A549 (cell line): ENCODE data around the gene SYNM. TPM values are rescaled to one million over a fixed set of nuclear protein-coding genes. Genes with fewer than 3 reads are reported as not detected.

Source experiments
- ATAC-seq, 2 experiments: fragments of 200-7000 bp in 1 of 2; fragments of >200 bp in 1 of 2; cut with Nextera tagmentation in 1 of 2; cut with Tn5 transposase in 1 of 2; 3 replicates each; pipeline versions ENCODE4 v1.8.0 to v1.9.1; 2018 to 2020; ENCODE audit warnings: mild to moderate bottlenecking in 1 of 2, moderate library complexity in 1 of 2
- CTCF ChIA-PET: fragments of 300-600 bp; sonication (Branson Sonifier 250); formaldehyde crosslinking; extraction: SDS; loops from one replicate; lab custom pipeline; 2021; ENCODE audit warnings: antibody characterized with exemption, inconsistent platforms; lab: Yijun Ruan, JAX
- POLR2A ChIA-PET: fragments of 350-600 bp; formaldehyde crosslinking; extraction: SDS; loops from one replicate; lab custom pipeline; 2021; ENCODE audit warnings: antibody characterized with exemption, inconsistent platforms; lab: Yijun Ruan, JAX
- DNase-seq, 2 experiments: peaks; one replicate each; pipeline versions ENCODE4 v3.0.0 to v3.0.0-alpha.2; 2011 to 2016; ENCODE audit warnings: low read depth in 1 of 2, low spot score in 1 of 2
- FAIRE-seq: peaks from 2 replicates; lab custom pipeline; 2011; peaks lifted over from hg19 to GRCh38; lab: Jason Lieb, UNC
- H3K27ac ChIP-seq, 2 experiments: fragments of >200 bp; sonication (Bioruptor Twin); formaldehyde crosslinking; 3 replicates each; pipeline ENCODE4 v1.5.1; 2016 to 2017
- H3K4me1 ChIP-seq: fragments of >200 bp; sonication (Bioruptor Twin); formaldehyde crosslinking; 3 replicates; pipeline ENCODE4 v1.6.1; 2016
- H3K4me2 ChIP-seq: fragments of >200 bp; sonication (Bioruptor Twin); formaldehyde crosslinking; 3 replicates; pipeline ENCODE4 v1.6.1; 2016
- H3K4me3 ChIP-seq: fragments of >200 bp; sonication (Bioruptor Twin); formaldehyde crosslinking; 3 replicates; pipeline ENCODE4 v1.5.1; 2016
- H3K9me3 ChIP-seq: fragments of >200 bp; sonication (Bioruptor Twin); formaldehyde crosslinking; 3 replicates; pipeline ENCODE4 v1.6.1; 2016
- BCL3 ChIP-seq: fragments of >200 bp; sonication (Bioruptor Twin); formaldehyde crosslinking; IDR thresholded peaks from 3 replicates; pipeline ENCODE4 v1.6.1; 2016
- CHD2 ChIP-seq: fragments of 150-350 bp; IDR thresholded peaks from 2 replicates; pipeline ENCODE4 v1.6.1; 2014; ENCODE audit warnings: low read length; ENCODE audit not compliant: partially characterized antibody
- CTCF ChIP-seq: fragments of >200 bp; sonication (Bioruptor Twin); formaldehyde crosslinking; IDR thresholded peaks from 3 replicates; pipeline ENCODE4 v1.5.1; 2016
- EHF ChIP-seq: fragments of 250-450 bp; sonication (Bioruptor Pico); IDR thresholded peaks from 2 replicates; pipeline ENCODE4 v1.5.0; 2020; ENCODE audit warnings: mild to moderate bottlenecking
- EHMT2 ChIP-seq: fragments of 200-600 bp; sonication (generic); IDR thresholded peaks from 2 replicates; pipeline ENCODE4 v1.6.1; 2016; ENCODE audit warnings: antibody characterized with exemption, low read depth, mild to moderate bottlenecking, moderate library complexity
- FOSL2 ChIP-seq, 2 experiments: fragments of 450-650 bp in 1 of 2; fragments of >200 bp in 1 of 2; sonication (Bioruptor Twin) in 1 of 2; formaldehyde crosslinking; IDR thresholded peaks; 2 replicates each; pipeline versions ENCODE4 v1.5.0 to v1.6.1; 2016 to 2020; ENCODE audit warnings: mild to moderate bottlenecking in 1 of 2, moderate library complexity in 1 of 2
- HOXA7 ChIP-seq: fragments of 250-450 bp; sonication (Bioruptor Pico); IDR thresholded peaks from 2 replicates; pipeline ENCODE4 v1.5.0; 2020; ENCODE audit warnings: mild to moderate bottlenecking, moderate library complexity
- HOXB13 ChIP-seq: fragments of 250-450 bp; sonication (Bioruptor Pico); IDR thresholded peaks from 2 replicates; pipeline ENCODE4 v1.5.0; 2020; ENCODE audit warnings: low read depth, mild to moderate bottlenecking, moderate library complexity
- HOXB5 ChIP-seq: fragments of 250-450 bp; sonication (Bioruptor Pico); IDR thresholded peaks from 2 replicates; pipeline ENCODE4 v1.5.0; 2020; ENCODE audit warnings: mild to moderate bottlenecking, moderate library complexity
- KDM1A ChIP-seq: fragments of 200-600 bp; sonication (generic); IDR thresholded peaks from 2 replicates; pipeline ENCODE4 v1.6.1; 2016; ENCODE audit warnings: low read depth, mild to moderate bottlenecking
- KDM5A ChIP-seq: fragments of 200-600 bp; sonication (generic); IDR thresholded peaks from 2 replicates; pipeline ENCODE4 v1.6.1; 2016; ENCODE audit warnings: antibody characterized with exemption, mild to moderate bottlenecking
- MYC ChIP-seq: IDR thresholded peaks from 2 replicates; pipeline ENCODE4 v1.6.1; 2012; ENCODE audit warnings: mild to moderate bottlenecking, inconsistent platforms, low read length, improper control_type of control experiment, borderline replicate concordance
- NPAS2 ChIP-seq: fragments of 250-450 bp; sonication (Bioruptor Pico); IDR thresholded peaks from 2 replicates; pipeline ENCODE4 v1.8.0; 2022; ENCODE audit warnings: mild to moderate bottlenecking, moderate library complexity, borderline replicate concordance
- NR3C1 ChIP-seq: fragments of >200 bp; sonication (Bioruptor Twin); formaldehyde crosslinking; IDR thresholded peaks from 3 replicates; pipeline ENCODE4 v1.6.1; 2017
- RCOR1 ChIP-seq: fragments of 150-350 bp; IDR thresholded peaks from 2 replicates; pipeline ENCODE4 v1.6.1; 2014; ENCODE audit warnings: antibody characterized with exemption, low read length, low read depth
- RFX5 ChIP-seq: fragments of 450-650 bp; IDR thresholded peaks from 2 replicates; pipeline ENCODE4 v1.7.1; 2014; ENCODE audit warnings: antibody characterized with exemption, mild to moderate bottlenecking, moderate library complexity
- SMC3 ChIP-seq: fragments of >200 bp; sonication (Bioruptor Twin); formaldehyde crosslinking; IDR thresholded peaks from 3 replicates; pipeline ENCODE4 v1.6.1; 2018; ENCODE audit warnings: inconsistent platforms
- SREBF2 ChIP-seq: fragments of 450-650 bp; IDR thresholded peaks from 2 replicates; pipeline ENCODE4 v1.6.1; 2014; ENCODE audit warnings: mild to moderate bottlenecking, moderate library complexity
- USF2 ChIP-seq: fragments of 450-650 bp; IDR thresholded peaks from 2 replicates; pipeline ENCODE4 v1.6.1; 2014; ENCODE audit warnings: antibody characterized with exemption
- ZFP36 ChIP-seq: fragments of 450-650 bp; IDR thresholded peaks from 2 replicates; pipeline ENCODE4 v1.6.1; 2014; ENCODE audit warnings: borderline replicate concordance; ENCODE audit not compliant: partially characterized antibody
- ZNF302 ChIP-seq: fragments of 250-450 bp; sonication (Bioruptor Pico); IDR thresholded peaks from 2 replicates; pipeline ENCODE4 v1.9.0; 2021; ENCODE audit warnings: inconsistent platforms, mild to moderate bottlenecking, moderate library complexity
- ZSCAN20 ChIP-seq: fragments of 250-450 bp; sonication (Bioruptor Pico); IDR thresholded peaks from 2 replicates; pipeline ENCODE4 v1.8.0; 2022; ENCODE audit warnings: mild to moderate bottlenecking, moderate library complexity
- WGBS: methylation state at CpG from one replicate; pipeline ENCODE4 v1.1.6; 2017; ENCODE audit errors: missing lambda C conversion rate; 5-methylcytosine and 5-hydroxymethylcytosine counted together
- polyA minus RNA-seq: library from RNA; depleted of rRNA, polyadenylated mRNA; stranded (reverse); fragments of >200 nt; gene quantifications from 2 replicates; pipeline ENCODE4 v1.2.3, GENCODE V29; 2011; rRNA and poly(A)+ RNA removed
- polyA plus RNA-seq, 4 experiments: library from polyadenylated mRNA; depleted of rRNA in 3 of 4; stranded (reverse); fragments of >200 nt; fragmentation: RNase III in 1 of 4; extraction: RNeasy Plus Mini Kit Qiagen cat#74134 plus additional on column Dnase treatment in 1 of 4; gene quantifications; 2 replicates in 3 of 4; 3 replicates in 1 of 4; pipeline ENCODE4 v1.2.3, GENCODE V29; 2011 to 2017
- TF ChIP-seq, protein P1 (sequence below): fragments of 250-450 bp; sonication (Bioruptor Pico); IDR thresholded peaks from 2 replicates; pipeline ENCODE4 v1.5.0; 2021; ENCODE audit warnings: mild to moderate bottlenecking, moderate library complexity, borderline replicate concordance

SYNM gene, protein sequence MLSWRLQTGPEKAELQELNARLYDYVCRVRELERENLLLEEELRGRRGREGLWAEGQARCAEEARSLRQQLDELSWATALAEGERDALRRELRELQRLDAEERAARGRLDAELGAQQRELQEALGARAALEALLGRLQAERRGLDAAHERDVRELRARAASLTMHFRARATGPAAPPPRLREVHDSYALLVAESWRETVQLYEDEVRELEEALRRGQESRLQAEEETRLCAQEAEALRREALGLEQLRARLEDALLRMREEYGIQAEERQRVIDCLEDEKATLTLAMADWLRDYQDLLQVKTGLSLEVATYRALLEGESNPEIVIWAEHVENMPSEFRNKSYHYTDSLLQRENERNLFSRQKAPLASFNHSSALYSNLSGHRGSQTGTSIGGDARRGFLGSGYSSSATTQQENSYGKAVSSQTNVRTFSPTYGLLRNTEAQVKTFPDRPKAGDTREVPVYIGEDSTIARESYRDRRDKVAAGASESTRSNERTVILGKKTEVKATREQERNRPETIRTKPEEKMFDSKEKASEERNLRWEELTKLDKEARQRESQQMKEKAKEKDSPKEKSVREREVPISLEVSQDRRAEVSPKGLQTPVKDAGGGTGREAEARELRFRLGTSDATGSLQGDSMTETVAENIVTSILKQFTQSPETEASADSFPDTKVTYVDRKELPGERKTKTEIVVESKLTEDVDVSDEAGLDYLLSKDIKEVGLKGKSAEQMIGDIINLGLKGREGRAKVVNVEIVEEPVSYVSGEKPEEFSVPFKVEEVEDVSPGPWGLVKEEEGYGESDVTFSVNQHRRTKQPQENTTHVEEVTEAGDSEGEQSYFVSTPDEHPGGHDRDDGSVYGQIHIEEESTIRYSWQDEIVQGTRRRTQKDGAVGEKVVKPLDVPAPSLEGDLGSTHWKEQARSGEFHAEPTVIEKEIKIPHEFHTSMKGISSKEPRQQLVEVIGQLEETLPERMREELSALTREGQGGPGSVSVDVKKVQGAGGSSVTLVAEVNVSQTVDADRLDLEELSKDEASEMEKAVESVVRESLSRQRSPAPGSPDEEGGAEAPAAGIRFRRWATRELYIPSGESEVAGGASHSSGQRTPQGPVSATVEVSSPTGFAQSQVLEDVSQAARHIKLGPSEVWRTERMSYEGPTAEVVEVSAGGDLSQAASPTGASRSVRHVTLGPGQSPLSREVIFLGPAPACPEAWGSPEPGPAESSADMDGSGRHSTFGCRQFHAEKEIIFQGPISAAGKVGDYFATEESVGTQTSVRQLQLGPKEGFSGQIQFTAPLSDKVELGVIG (N-terminal part only)
- polyA plus RNA-seq (2011; rRNA removed), result 22.6 and 23.7 TPM in 2 replicates
- polyA plus RNA-seq (2012; cell fraction: cytosol; rRNA removed), result 9.5 and 10.9 TPM in 2 replicates
- polyA plus RNA-seq (2012; cell fraction: nucleus; rRNA removed), result 40.1 and 57.2 TPM in 2 replicates
- 34.1 to 37.7 TPM (median 34.2 TPM) in 3 replicates for polyA plus RNA-seq (2017; fragmentation: RNase III; extraction: RNeasy Plus Mini Kit Qiagen cat#74134 plus additional on column Dnase treatment)
- 21.7 and 24.7 TPM in 2 replicates for polyA minus RNA-seq

DNA sequence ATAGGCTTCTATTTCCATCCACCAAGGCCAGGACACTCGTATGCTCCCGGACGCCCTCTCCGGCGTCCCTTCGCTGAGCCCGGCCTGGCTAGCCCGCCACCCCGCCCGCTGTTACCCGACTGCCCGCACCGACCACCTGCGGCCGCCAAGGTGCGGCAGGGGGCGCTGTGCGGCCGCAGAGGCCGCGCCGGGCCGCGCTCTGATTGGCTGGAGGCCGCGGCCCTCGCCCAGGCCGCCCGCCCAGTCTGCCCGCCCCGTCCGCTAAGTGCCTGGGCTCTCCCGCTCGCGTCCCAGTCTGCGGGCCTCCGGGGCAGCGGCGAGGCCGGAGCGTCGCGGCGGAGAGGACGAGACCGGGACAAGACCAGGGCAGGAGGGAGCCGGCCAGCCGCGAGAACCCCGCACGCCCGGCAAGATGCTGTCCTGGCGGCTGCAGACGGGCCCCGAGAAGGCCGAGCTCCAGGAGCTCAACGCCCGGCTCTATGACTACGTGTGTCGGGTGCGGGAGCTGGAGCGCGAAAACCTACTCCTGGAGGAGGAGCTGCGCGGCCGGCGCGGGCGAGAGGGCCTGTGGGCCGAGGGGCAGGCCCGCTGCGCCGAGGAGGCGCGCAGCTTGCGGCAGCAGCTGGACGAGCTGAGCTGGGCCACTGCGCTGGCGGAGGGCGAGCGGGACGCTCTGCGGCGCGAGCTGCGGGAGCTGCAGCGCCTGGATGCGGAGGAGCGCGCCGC, at the start of gene SYNM:
Gene SYNM, plus strand, starts transcription at position 293 of the 726 bp plus-strand sequence. Its CDS starts 120 bp downstream, at position 413.
- ATAC-seq, result peak; percentile 83 to 91
- 0% methylated on average over 15 of the region's 91 CpGs for WGBS
- Histone ChIP-seq H3K4me1 (peaks cover 20% of the 10 kb centered on the region), H3K4me2 (peak within 1 kb of the TSS; percentile 93), H3K4me3 (peak within 1 kb of the TSS; percentile 64), H3K27ac (peak within 1 kb of the TSS; percentile 77 to 92), H3K9me3 (no peaks in the 10 kb centered on the region)
- DNase-seq, result peak; percentile 93 to 94
- no peak for FAIRE-seq
- CTCF ChIA-PET, result interaction anchor here (0.6 to 17.7 kb wide), 49 partner anchors 9 to 676 kb away, joined by 3 to 372 read pairs (median 4); no protein-coding TSS in a partner anchor
- POLR2A ChIA-PET, result interaction anchor here (0.5 to 2.0 kb wide), 10 partner anchors 10 to 1022 kb away, joined by 3 to 17 read pairs (median 4); partner anchors contain the start of gene LRRC28
- TF ChIP-seq, protein P1, sequence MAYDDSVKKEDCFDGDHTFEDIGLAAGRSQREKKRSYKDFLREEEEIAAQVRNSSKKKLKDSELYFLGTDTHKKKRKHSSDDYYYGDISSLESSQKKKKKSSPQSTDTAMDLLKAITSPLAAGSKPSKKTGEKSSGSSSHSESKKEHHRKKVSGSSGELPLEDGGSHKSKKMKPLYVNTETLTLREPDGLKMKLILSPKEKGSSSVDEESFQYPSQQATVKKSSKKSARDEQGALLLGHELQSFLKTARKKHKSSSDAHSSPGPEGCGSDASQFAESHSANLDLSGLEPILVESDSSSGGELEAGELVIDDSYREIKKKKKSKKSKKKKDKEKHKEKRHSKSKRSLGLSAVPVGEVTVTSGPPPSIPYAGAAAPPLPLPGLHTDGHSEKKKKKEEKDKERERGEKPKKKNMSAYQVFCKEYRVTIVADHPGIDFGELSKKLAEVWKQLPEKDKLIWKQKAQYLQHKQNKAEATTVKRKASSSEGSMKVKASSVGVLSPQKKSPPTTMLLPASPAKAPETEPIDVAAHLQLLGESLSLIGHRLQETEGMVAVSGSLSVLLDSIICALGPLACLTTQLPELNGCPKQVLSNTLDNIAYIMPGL (CRISPR knock-in tag), result peak; percentile 29; the same call in 1 of the 2 replicates
- TF ChIP-seq HOXB13 (no peak), SMC3 (peak; percentile 97), ZNF302 (CRISPR knock-in tag) (no peak), HOXA7 (CRISPR knock-in tag) (no peak), BCL3 (peak; percentile 92), EHMT2 (no peak), SREBF2 (no peak), HOXB5 (CRISPR knock-in tag) (0 out of 2 replicates have a peak, but pooled peaks have one; percentile 42), USF2 (no peak), MYC (no peak), KDM5A (no peak), EHF (CRISPR knock-in tag) (no peak), CHD2 (no peak), NR3C1 (no peak), NPAS2 (CRISPR knock-in tag) (no peak), ZFP36 (no peak), KDM1A (no peak), CTCF (peak; percentile 99), ZSCAN20 (no peak), FOSL2 (IDR thresholded peaks at IDR 0.05) (no peak), FOSL2 (CRISPR knock-in tag; IDR thresholded peaks at IDR 0.05) (no peak), RCOR1 (no peak), RFX5 (peak; percentile 42; the same call in 1 of the 2 replicates)
